IMR-90 (cell line): ENCODE results near the gene INO80D. TPM values are rescaled to one million over a fixed set of nuclear protein-coding genes. Genes with fewer than 3 reads are reported as not detected.

Source experiments
- ATAC-seq: fragments of 200-7000 bp; cut with Tn5 transposase; 2 replicates; pipeline ENCODE4 v1.9.1; 2020; ENCODE audit warnings: low read depth, mild to moderate bottlenecking, moderate library complexity
- BruUV-seq: library from RNA; stranded (reverse); fragments of 400-500 nt; replicated peaks from 2 replicates; lab custom pipeline; 2021; lab: Mats Ljungman, UMichigan
- CTCF ChIA-PET: fragments of 300-600 bp; formaldehyde crosslinking; extraction: SDS; loops from one replicate; lab custom pipeline; 2021; ENCODE audit warnings: antibody characterized with exemption; lab: Yijun Ruan, JAX
- POLR2A ChIA-PET: fragments of 300-600 bp; sonication (Branson Sonifier 250); formaldehyde crosslinking; loops from one replicate; lab custom pipeline; 2022; ENCODE audit warnings: antibody characterized with exemption; ENCODE audit not compliant: unreplicated experiment; lab: Charles Lee
- DNase-seq: peaks from one replicate; pipeline ENCODE4 v3.0.0; 2013
- H2AFZ ChIP-seq: replicated peaks from 2 replicates; pipeline ENCODE3; 2013; ENCODE audit warnings: low read length, mild to moderate bottlenecking; ENCODE audit not compliant: poor library complexity
- H2AK5ac ChIP-seq: 2 replicates; pipeline ENCODE4 v1.6.1; 2013; ENCODE audit warnings: low read depth, low read length, inconsistent platforms
- H2AK9ac ChIP-seq: replicated peaks from 2 replicates; pipeline ENCODE3; 2013; ENCODE audit warnings: mild to moderate bottlenecking, low read depth, low read length, moderate library complexity; ENCODE audit not compliant: poor library complexity
- H2BK120ac ChIP-seq: 2 replicates; pipeline ENCODE4 v1.6.1; 2013; ENCODE audit warnings: low read depth, low read length, inconsistent platforms
- H2BK15ac ChIP-seq: 3 replicates; pipeline ENCODE4 v1.6.1; 2013; ENCODE audit warnings: low read depth, low read length, inconsistent platforms
- H2BK20ac ChIP-seq: 2 replicates; pipeline ENCODE4 v1.6.1; 2013; ENCODE audit warnings: low read depth, mild to moderate bottlenecking, inconsistent platforms, low read length, moderate library complexity
- H2BK5ac ChIP-seq: 2 replicates; pipeline ENCODE4 v1.6.1; 2013; ENCODE audit warnings: mild to moderate bottlenecking, low read depth, low read length, inconsistent platforms; ENCODE audit not compliant: poor library complexity, severe bottlenecking
- H3K14ac ChIP-seq: replicated peaks from 2 replicates; pipeline ENCODE4 v1.6.1; 2013; ENCODE audit warnings: low read depth, low read length, inconsistent platforms
- H3K18ac ChIP-seq: 2 replicates; pipeline ENCODE4 v1.6.1; 2013; ENCODE audit warnings: low read depth, low read length, control low read depth
- H3K23ac ChIP-seq: 2 replicates; pipeline ENCODE4 v1.6.1; 2013; ENCODE audit warnings: low read depth, low read length, inconsistent platforms
- H3K27ac ChIP-seq: 2 replicates; pipeline ENCODE4 v1.5.1; 2013; ENCODE audit warnings: mild to moderate bottlenecking, control low read depth, low read length; ENCODE audit not compliant: insufficient read depth
- H3K27me3 ChIP-seq: 2 replicates; pipeline ENCODE4 v1.6.1; 2013; ENCODE audit warnings: low read length; ENCODE audit not compliant: control insufficient read depth, insufficient read depth
- H3K36me3 ChIP-seq: 2 replicates; pipeline ENCODE4 v1.6.1; 2013; ENCODE audit warnings: low read length, mixed read lengths; ENCODE audit not compliant: control insufficient read depth, insufficient read depth
- H3K4ac ChIP-seq: 2 replicates; pipeline ENCODE4 v1.6.1; 2013; ENCODE audit warnings: low read depth, low read length, inconsistent platforms
- H3K4me1 ChIP-seq: 2 replicates; pipeline ENCODE4 v1.6.1; 2013; ENCODE audit warnings: low read length, mixed read lengths; ENCODE audit not compliant: control insufficient read depth, insufficient read depth
- H3K4me2 ChIP-seq: 2 replicates; pipeline ENCODE4 v1.6.1; 2013; ENCODE audit warnings: low read depth, mild to moderate bottlenecking, control low read depth, low read length, moderate library complexity
- H3K4me3 ChIP-seq: 2 replicates; pipeline ENCODE4 v1.5.1; 2013; ENCODE audit warnings: low read depth, mild to moderate bottlenecking, control low read depth, low read length, moderate library complexity; ENCODE audit not compliant: insufficient read depth
- H3K56ac ChIP-seq: 2 replicates; pipeline ENCODE4 v1.6.1; 2013; ENCODE audit warnings: low read length, inconsistent platforms; ENCODE audit not compliant: insufficient read depth; ENCODE audit errors: extremely low read depth
- H3K79me1 ChIP-seq, 2 experiments: 2 replicates each; pipeline ENCODE4 v1.6.1; 2013; ENCODE audit warnings: low read length in 2 of 2, inconsistent platforms in 1 of 2, low read depth in 1 of 2
- H3K9ac ChIP-seq: 2 replicates; pipeline ENCODE4 v1.6.1; 2013; ENCODE audit warnings: low read depth, low read length, control low read depth
- H3K9me1 ChIP-seq: 2 replicates; pipeline ENCODE4 v1.6.1; 2013; ENCODE audit warnings: low read length, inconsistent platforms; ENCODE audit not compliant: insufficient read depth
- H3K9me3 ChIP-seq: 2 replicates; pipeline ENCODE4 v1.6.1; 2013; ENCODE audit warnings: low read length; ENCODE audit not compliant: control insufficient read depth, insufficient read depth
- H4K20me1 ChIP-seq: 2 replicates; pipeline ENCODE4 v1.6.1; 2013; ENCODE audit warnings: low read length, inconsistent platforms; ENCODE audit not compliant: insufficient read depth
- H4K5ac ChIP-seq: 2 replicates; pipeline ENCODE4 v1.6.1; 2013; ENCODE audit warnings: mild to moderate bottlenecking, low read depth, low read length, control low read depth
- H4K8ac ChIP-seq, 2 experiments: 2 replicates each; pipeline ENCODE4 v1.6.1; 2013; ENCODE audit warnings: low read depth in 2 of 2, low read length in 2 of 2, control low read depth in 1 of 2, inconsistent platforms in 1 of 2
- H4K91ac ChIP-seq: 2 replicates; pipeline ENCODE4 v1.6.1; 2013; ENCODE audit warnings: low read depth, low read length, inconsistent platforms; ENCODE audit not compliant: insufficient read depth
- BHLHE40 ChIP-seq: fragments of 150-350 bp; IDR thresholded peaks from 2 replicates; pipeline ENCODE4 v1.6.1; 2016; ENCODE audit warnings: mild to moderate bottlenecking, low read depth, low read length
- CEBPB ChIP-seq: IDR thresholded peaks from 2 replicates; pipeline ENCODE4 v1.6.1; 2012; ENCODE audit warnings: low read depth, low read length, improper control_type of control experiment
- CHD1 ChIP-seq: IDR thresholded peaks from 2 replicates; pipeline ENCODE4 v1.6.1; 2012; ENCODE audit warnings: low read depth, low read length, improper control_type of control experiment
- ELK1 ChIP-seq: fragments of 150-350 bp; IDR thresholded peaks from 2 replicates; pipeline ENCODE4 v1.6.1; 2016; ENCODE audit warnings: low read depth, mild to moderate bottlenecking, low read length, moderate library complexity, borderline replicate concordance
- FOS ChIP-seq: fragments of 150-350 bp; IDR thresholded peaks from 2 replicates; pipeline ENCODE4 v1.6.1; 2016; ENCODE audit warnings: low read depth, low read length
- MAFK ChIP-seq: IDR thresholded peaks from 2 replicates; pipeline ENCODE4 v1.6.1; 2012; ENCODE audit warnings: low read depth, low read length, improper control_type of control experiment
- MAZ ChIP-seq: IDR thresholded peaks from 2 replicates; pipeline ENCODE4 v1.6.1; 2012; ENCODE audit warnings: low read depth, mild to moderate bottlenecking, low read length, improper control_type of control experiment, moderate library complexity, borderline replicate concordance
- MXI1 ChIP-seq: IDR thresholded peaks from 2 replicates; pipeline ENCODE4 v1.6.1; 2012; ENCODE audit warnings: low read depth, mild to moderate bottlenecking, low read length, moderate library complexity, borderline replicate concordance
- NFE2L2 ChIP-seq: fragments of 150-350 bp; IDR thresholded peaks from 2 replicates; pipeline ENCODE4 v1.6.1; 2016; ENCODE audit warnings: low read depth, mild to moderate bottlenecking, low read length
- POLR2A ChIP-seq: IDR thresholded peaks from 2 replicates; pipeline ENCODE4 v1.6.1; 2012; ENCODE audit warnings: mild to moderate bottlenecking, low read depth, low read length
- RFX5 ChIP-seq: IDR thresholded peaks from 2 replicates; pipeline ENCODE4 v1.8.0; 2012; ENCODE audit warnings: low read depth, mild to moderate bottlenecking, low read length, moderate library complexity
- SMC3 ChIP-seq: fragments of 150-350 bp; IDR thresholded peaks from 2 replicates; pipeline ENCODE4 v1.6.1; 2016; ENCODE audit warnings: low read depth, mild to moderate bottlenecking, antibody characterized with exemption, low read length, moderate library complexity
- USF2 ChIP-seq: fragments of 150-350 bp; IDR thresholded peaks from 2 replicates; pipeline ENCODE4 v1.6.1; 2017; ENCODE audit warnings: mild to moderate bottlenecking, antibody characterized with exemption, low read length, low read depth
- WGBS, 2 experiments: methylation state at CpG; one replicate each; pipeline versions ENCODE4 v1.1.5 to v1.1.7; 2013; ENCODE audit warnings: missing lambda C conversion rate in 2 of 2; ENCODE audit not compliant: insufficient read length in 1 of 2; ENCODE audit errors: extremely low coverage in 2 of 2; 5-methylcytosine and 5-hydroxymethylcytosine counted together
- dilution Hi-C: fragments of 300-500 bp; cut with HindIII; formaldehyde crosslinking; loops from one replicate; pipeline ENCODE4 v1.14.3; 2018; ENCODE audit warnings: low sequenced_read_pairs; ENCODE audit not compliant: unreplicated experiment
- in situ Hi-C: fragments of 300-500 bp; cut with MboI; formaldehyde crosslinking; loops from 3 replicates; pipeline ENCODE4 v1.14.3; 2019; ENCODE audit warnings: low sequenced_read_pairs, inconsistent platforms, mixed read lengths
- intact Hi-C: fragments of 100-400 bp; cut with micrococcal nuclease; formaldehyde crosslinking; loops from 2 replicates; pipeline ENCODE4 v1.10.0; 2022
- polyA plus RNA-seq, 3 experiments: library from polyadenylated mRNA; depleted of rRNA; stranded (reverse); fragments of >200 nt; gene quantifications; 2 replicates each; pipeline ENCODE4 v1.2.3, GENCODE V29; 2012; ENCODE audit warnings: low replicate concordance in 1 of 3
- total RNA-seq: library from RNA; depleted of rRNA; stranded (reverse); fragments of >200 nt; gene quantifications from 2 replicates; pipeline ENCODE4 v1.2.3, GENCODE V29; 2012
- TF ChIP-seq, protein P1 (sequence below): conservative IDR thresholded peaks from 2 replicates; pipeline ENCODE4 v1.5.1; 2012; ENCODE audit warnings: mild to moderate bottlenecking, low read depth, low read length, improper control_type of control experiment

The INO80D gene
- total and polyA plus RNA-seq, 2 of the 4 experiments (the other 2 are of a cell fraction): 0.79 to 4.5 TPM

DNA sequence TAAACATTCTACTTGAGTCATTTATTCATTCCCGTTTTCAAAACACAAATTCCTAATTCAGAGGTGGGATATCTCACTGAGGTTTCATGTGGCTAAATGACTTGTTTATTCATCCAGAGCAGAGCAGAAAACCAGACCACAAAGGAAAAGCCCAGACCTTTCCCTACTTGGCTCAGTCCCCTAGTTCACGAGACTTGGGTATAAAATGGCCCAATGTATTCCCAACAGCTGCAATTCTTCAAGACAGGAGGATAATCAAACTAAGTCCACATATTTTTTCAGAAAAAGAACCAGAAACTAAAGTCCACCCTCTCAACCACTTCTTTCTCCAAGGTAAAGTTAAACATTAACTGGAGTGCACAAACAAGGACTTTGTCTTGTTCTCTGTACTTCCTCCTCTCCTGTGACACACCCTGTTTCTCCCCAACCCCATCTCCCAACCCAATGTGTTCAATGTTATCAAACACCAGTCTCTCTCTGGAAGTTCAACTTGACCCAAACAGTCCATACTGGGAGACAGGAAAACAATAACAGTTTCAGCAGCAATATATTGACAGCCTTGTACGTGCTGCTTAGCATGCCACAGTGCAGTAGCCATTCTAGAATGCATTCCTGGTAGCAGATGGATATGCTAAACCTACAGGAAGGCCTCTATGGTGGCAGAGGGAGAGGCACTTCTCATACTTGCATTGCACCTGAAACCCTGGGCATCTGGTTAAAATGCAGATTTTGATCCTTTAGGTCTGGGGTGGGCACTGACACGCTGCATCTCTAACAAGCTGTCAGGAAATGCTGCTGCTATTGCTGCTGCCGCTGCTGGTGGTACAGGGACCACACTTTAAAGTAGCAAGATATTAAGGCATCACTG lies 110.7 kb downstream of the INO80D start:
- Histone ChIP-seq H3K23ac (no peak overlapping the region), H3K79me1 (no peaks in the 10 kb centered on the region), H2AK9ac (no peak overlapping the region), H3K9me3 (no peaks in the 10 kb centered on the region), H3K56ac (no peak overlapping the region), H4K5ac (peak overlapping the region; percentile 77), H4K8ac (no peak overlapping the region; a peak in 1 of 4 replicates), H2BK15ac (no peak overlapping the region), H3K4me3 (no peak overlapping the region), H3K27me3 (peaks cover 8% of the 10 kb centered on the region), H2AFZ (no peak overlapping the region), H3K18ac (peak overlapping the region; percentile 66; the same call in 1 of the 2 replicates), H4K91ac (no peak overlapping the region), H3K4me2 (peak overlapping the region; percentile 44; the same call in 1 of the 2 replicates), H3K27ac (peak overlapping the region; percentile 54; the same call in 1 of the 2 replicates), H3K9me1 (no peaks in the 10 kb centered on the region), H3K36me3 (no peaks in the 10 kb centered on the region), H3K4ac (no peak overlapping the region), H2BK5ac (no peak overlapping the region), H2BK120ac (no peak overlapping the region; the same call in 1 of the 2 replicates), H2BK20ac (no peak overlapping the region), H2AK5ac (no peak overlapping the region), H3K14ac (0 out of 2 replicates have a peak overlapping the region, but pooled peaks have one; percentile 10), H3K9ac (no peak overlapping the region), H3K4me1 (peaks cover 5% of the 10 kb centered on the region), H4K20me1 (no peaks in the 10 kb centered on the region)
- peak; percentile 70 for ATAC-seq
- dilution Hi-C loops (no loop called here), intact Hi-C loops (no loop called here), in situ Hi-C loops (no loop called here)
- 33% methylated on average over 1 of the region's 5 CpGs; no CpG with 5 or more reads in 1 of the 2 experiments for WGBS, 2 experiments
- ChIA-PET POLR2A (no interaction called here), CTCF (no interaction called here)
- DNase-seq: no peak
- no TSS peak for BruUV-seq
- TF ChIP-seq MAZ: no peak
- no peak for TF ChIP-seq NFE2L2
- no peak for TF ChIP-seq USF2
- TF ChIP-seq MAFK: no peak
- no peak for TF ChIP-seq CEBPB
- TF ChIP-seq POLR2A: no peak
- no peak for TF ChIP-seq ELK1
- TF ChIP-seq FOS: no peak
- no peak for TF ChIP-seq CHD1
- TF ChIP-seq, protein P1, sequence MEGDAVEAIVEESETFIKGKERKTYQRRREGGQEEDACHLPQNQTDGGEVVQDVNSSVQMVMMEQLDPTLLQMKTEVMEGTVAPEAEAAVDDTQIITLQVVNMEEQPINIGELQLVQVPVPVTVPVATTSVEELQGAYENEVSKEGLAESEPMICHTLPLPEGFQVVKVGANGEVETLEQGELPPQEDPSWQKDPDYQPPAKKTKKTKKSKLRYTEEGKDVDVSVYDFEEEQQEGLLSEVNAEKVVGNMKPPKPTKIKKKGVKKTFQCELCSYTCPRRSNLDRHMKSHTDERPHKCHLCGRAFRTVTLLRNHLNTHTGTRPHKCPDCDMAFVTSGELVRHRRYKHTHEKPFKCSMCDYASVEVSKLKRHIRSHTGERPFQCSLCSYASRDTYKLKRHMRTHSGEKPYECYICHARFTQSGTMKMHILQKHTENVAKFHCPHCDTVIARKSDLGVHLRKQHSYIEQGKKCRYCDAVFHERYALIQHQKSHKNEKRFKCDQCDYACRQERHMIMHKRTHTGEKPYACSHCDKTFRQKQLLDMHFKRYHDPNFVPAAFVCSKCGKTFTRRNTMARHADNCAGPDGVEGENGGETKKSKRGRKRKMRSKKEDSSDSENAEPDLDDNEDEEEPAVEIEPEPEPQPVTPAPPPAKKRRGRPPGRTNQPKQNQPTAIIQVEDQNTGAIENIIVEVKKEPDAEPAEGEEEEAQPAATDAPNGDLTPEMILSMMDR: no peak
- no peak for TF ChIP-seq BHLHE40
- no peak for TF ChIP-seq SMC3
- TF ChIP-seq RFX5: no peak
- no peak for TF ChIP-seq MXI1
